GM23338 (cell line): ENCODE results near the gene ATN1.

ENCODE experiments used
- CTCF ChIP-seq, 2 experiments: fragments of 200-600 bp in 1 of 2; sonication (generic) in 1 of 2; conservative IDR thresholded peaks; 2 replicates each; pipeline versions ENCODE4 v1.5.1 to v1.6.1; 2016 to 2017; ENCODE audit warnings: antibody characterized with exemption in 2 of 2, low read depth in 2 of 2, mild to moderate bottlenecking in 2 of 2, moderate library complexity in 1 of 2
- EZH2 ChIP-seq: fragments of 200-600 bp; sonication (generic); IDR thresholded peaks from one replicate; pipeline ENCODE4 v1.8.0; 2017; ENCODE audit warnings: antibody characterized with exemption, mild to moderate bottlenecking, low read depth; ENCODE audit not compliant: unreplicated experiment
- ZNF462 ChIP-seq: fragments of 250-450 bp; sonication (Bioruptor Pico); IDR thresholded peaks from 2 replicates; pipeline ENCODE4 v1.5.0; 2020; ENCODE audit warnings: mild to moderate bottlenecking, moderate library complexity

- TF ChIP-seq EZH2 (no peak), CTCF (conservative IDR thresholded peaks at IDR 0.05; ENCODE audit: low read depth in 2 of 2) (no peak), ZNF462 (CRISPR knock-in tag) (no peak)
These were observed 403 bp downstream of the ATN1 start for GRCh38 chr12:6928022-6928702.
